ENCODE results near the gene AGBL4.

AGBL4 gene

DNA sequence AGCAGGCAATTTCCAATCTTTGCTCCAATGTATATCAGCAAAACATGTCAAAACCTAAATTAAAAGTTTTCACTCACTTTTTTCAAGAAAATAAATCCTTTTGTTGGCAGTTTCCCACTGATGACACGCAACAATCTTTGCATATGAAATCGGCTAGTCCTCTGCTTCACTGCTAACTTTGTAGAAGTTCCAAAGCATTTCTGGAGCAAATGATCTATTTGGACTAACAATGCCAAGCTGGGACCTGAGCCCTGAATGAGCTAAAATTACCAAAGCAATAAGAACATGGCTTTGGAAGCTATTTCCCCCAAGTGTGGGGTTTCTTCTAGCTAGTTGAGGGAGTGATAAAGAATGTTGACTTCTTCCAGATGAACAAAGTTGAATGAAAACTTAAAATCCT is 1252.2 kb downstream of the AGBL4 start:
- intact Hi-C loops (cut with DNase I; ENCODE audit: low total_unique reads) = no loop called here
- TF ChIP-seq, protein P1, sequence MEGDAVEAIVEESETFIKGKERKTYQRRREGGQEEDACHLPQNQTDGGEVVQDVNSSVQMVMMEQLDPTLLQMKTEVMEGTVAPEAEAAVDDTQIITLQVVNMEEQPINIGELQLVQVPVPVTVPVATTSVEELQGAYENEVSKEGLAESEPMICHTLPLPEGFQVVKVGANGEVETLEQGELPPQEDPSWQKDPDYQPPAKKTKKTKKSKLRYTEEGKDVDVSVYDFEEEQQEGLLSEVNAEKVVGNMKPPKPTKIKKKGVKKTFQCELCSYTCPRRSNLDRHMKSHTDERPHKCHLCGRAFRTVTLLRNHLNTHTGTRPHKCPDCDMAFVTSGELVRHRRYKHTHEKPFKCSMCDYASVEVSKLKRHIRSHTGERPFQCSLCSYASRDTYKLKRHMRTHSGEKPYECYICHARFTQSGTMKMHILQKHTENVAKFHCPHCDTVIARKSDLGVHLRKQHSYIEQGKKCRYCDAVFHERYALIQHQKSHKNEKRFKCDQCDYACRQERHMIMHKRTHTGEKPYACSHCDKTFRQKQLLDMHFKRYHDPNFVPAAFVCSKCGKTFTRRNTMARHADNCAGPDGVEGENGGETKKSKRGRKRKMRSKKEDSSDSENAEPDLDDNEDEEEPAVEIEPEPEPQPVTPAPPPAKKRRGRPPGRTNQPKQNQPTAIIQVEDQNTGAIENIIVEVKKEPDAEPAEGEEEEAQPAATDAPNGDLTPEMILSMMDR (IDR thresholded peaks at IDR 0.05) = no peak
- Histone ChIP-seq H3K27ac (no peak overlapping the region), H3K4me1 (peaks cover 0 to 57% (median 39%) of the 10 kb centered on the region in 4 donors), H3K36me3 (peaks cover 0 to 1% (median 0%) of the 10 kb centered on the region in 3 donors), H3K4me3 (no peak overlapping the region), H3K27me3 (no peaks in the 10 kb centered on the region), H3K9me3 (no peaks in the 10 kb centered on the region)
- DNase-seq = no peak

DNA sequence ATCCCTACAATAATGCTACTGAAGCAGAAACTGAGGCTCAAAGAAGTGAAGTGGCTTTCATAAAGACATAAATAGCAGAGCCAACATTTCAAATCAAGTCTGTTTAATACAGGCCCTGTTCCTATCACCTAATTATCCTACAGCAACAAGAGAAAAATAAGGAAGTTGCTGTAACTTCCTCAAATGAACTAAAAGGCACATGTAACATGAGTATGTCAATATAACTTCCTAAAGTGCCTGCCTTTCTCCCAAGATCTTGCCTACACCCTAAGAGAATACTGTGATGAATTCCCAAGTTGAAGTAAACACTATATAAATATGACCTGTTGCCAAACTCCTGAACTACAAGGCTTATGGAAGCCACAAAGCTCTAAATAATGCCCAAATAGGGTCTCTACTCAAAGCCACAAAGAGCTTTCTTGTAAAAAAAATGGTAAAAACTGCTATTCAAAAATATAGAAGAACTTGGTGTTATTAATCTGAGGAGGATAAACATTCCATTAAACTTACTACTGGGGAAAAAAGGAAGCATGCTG is 1255.7 kb downstream of the AGBL4 start:
- intact Hi-C loops (cut with DNase I; ENCODE audit: low total_unique reads) = no loop called here

DNA sequence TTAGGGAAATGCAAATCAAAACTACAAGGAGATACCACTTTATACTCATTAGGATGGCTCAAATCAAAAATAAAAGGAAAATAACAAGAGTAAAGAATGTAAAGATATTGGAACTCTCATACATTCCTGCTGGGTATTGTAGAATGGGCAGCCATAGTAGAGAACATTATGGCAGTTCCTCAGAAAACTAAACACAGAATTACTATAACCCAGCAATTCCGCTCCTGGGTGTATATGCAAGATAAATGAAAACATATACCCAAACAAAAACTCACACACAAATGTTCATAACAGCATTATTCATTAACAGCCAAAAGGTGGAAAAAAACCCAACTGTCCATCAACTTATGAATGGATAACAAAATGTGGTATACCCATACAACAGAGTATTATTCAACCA is 1258.4 kb downstream of the AGBL4 start:
- H3K4me3 ChIP-seq = no peak overlapping the region
- H3K27me3 ChIP-seq = no peaks in the 10 kb centered on the region
- intact Hi-C loops (cut with DNase I; ENCODE audit: low total_unique reads) = no loop called here
- peaks cover 0 to 14% (median 0%) of the 10 kb centered on the region in 3 donors for H3K36me3 ChIP-seq
- peaks cover 0 to 22% (median 14%) of the 10 kb centered on the region in 4 donors for H3K4me1 ChIP-seq
- DNase-seq = no peak
- no peaks in the 10 kb centered on the region for H3K9me3 ChIP-seq
- no peak overlapping the region for H3K27ac ChIP-seq
- TF ChIP-seq, protein P1 (IDR thresholded peaks at IDR 0.05) = no peak

More for the DNA sequence above, 1255.7 kb downstream of the AGBL4 start:
- H3K4me3 ChIP-seq = no peak overlapping the region
- H3K4me1 ChIP-seq = peaks cover 0 to 35% (median 26%) of the 10 kb centered on the region in 4 donors
- no peak overlapping the region for H3K27ac ChIP-seq
- no peak for DNase-seq
- H3K27me3 ChIP-seq = no peaks in the 10 kb centered on the region
- no peaks in the 10 kb centered on the region for H3K9me3 ChIP-seq
- peaks cover 0 to 7% (median 0%) of the 10 kb centered on the region in 3 donors for H3K36me3 ChIP-seq
- TF ChIP-seq, protein P1 (IDR thresholded peaks at IDR 0.05) = no peak

DNA sequence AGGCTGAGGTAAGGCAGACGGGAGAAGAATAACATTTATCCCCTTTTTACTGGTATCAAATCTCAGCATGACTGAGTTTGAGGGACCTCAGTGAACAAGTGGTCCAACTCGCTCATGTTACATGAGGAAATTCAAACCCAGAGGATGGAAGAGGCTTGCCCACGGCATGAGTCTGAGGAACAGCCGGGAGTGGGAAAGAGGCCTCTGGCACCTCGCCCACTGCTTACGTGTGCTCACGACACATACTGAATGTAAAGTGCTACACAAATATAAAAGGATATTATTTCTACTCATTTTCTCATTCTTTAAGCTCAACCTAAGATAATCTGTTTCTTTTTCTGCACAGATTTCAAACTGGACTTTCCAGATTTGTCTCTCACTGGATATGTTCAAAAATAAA is 1261.8 kb downstream of the AGBL4 start:
- TF ChIP-seq, protein P1 (IDR thresholded peaks at IDR 0.05) = no peak
- intact Hi-C loops (cut with DNase I; ENCODE audit: low total_unique reads) = no loop called here
- peaks cover 20 to 39% (median 23%) of the 10 kb centered on the region in 3 donors for H3K36me3 ChIP-seq
- no peak overlapping the region for H3K27ac ChIP-seq
- no peaks in the 10 kb centered on the region for H3K4me1 ChIP-seq
- no peak for DNase-seq
- no peaks in the 10 kb centered on the region for H3K27me3 ChIP-seq
- no peaks in the 10 kb centered on the region for H3K9me3 ChIP-seq
- no peak overlapping the region for H3K4me3 ChIP-seq

DNA sequence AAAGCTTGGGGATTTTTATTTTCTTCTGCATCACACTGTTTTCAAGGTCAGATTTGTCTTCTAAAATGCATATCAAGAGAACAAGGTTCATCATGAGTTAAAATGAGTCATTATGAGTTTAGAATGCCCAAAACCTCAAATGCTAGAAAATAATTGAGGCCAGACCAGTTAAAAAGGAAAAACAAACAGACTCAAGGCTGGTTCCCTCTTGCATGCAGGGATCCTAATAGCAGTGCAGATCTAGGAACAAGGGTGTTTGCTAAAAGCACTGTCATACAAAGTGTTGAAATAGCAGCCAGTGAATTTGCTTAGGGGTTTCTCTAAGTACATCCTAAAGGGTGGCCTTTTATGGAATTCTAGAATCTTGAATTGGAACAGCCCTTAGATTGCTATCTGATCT is 1262.3 kb downstream of the AGBL4 start:
- Histone ChIP-seq H3K27me3 (no peaks in the 10 kb centered on the region), H3K9me3 (no peaks in the 10 kb centered on the region), H3K27ac (no peak overlapping the region), H3K36me3 (peaks cover 20 to 40% (median 27%) of the 10 kb centered on the region in 3 donors), H3K4me1 (no peaks in the 10 kb centered on the region), H3K4me3 (no peak overlapping the region)
- no peak for DNase-seq
- intact Hi-C loops (cut with DNase I; ENCODE audit: low total_unique reads) = no loop called here
- TF ChIP-seq, protein P1 (IDR thresholded peaks at IDR 0.05) = no peak

DNA sequence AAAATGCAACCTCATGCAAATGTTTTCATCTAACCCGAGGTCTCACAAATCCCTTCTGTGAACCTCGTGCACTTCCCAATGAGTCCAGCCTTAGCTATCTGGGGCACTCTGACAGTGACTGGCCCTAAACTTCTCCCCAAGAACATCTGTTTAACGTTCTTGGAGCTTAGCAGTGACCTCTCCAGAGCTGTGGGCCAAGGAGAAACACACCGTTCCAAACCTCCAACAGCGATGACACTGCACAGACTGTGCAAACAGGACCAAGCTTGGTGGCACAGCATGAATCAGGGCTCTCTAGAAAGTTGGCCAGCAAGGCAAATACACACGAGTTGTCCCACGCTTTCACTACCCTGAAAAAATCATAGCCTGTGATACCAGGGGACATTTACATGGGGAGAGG is 1262.9 kb downstream of the AGBL4 start:
- intact Hi-C loops (cut with DNase I; ENCODE audit: low total_unique reads) = no loop called here
- Histone ChIP-seq H3K27ac (no peak overlapping the region), H3K4me3 (no peak overlapping the region), H3K9me3 (no peaks in the 10 kb centered on the region), H3K27me3 (no peaks in the 10 kb centered on the region), H3K4me1 (no peaks in the 10 kb centered on the region), H3K36me3 (peaks cover 20 to 41% (median 27%) of the 10 kb centered on the region in 3 donors)
- TF ChIP-seq, protein P1 (IDR thresholded peaks at IDR 0.05) = no peak
- no peak for DNase-seq
